Inflammatory macrophage treated with lipopolysaccharide for 4 hours (primary cell): ENCODE data around the gene XPNPEP3.
A peak's percentile ranks its signal among the peaks of the same experiment; 100 is the strongest.

ENCODE experiments used
- DNase-seq: peaks from one replicate; pipeline ENCODE4 v3.0.0-alpha.2; 2020

Gene XPNPEP3

GRCh38 chr22:40951795-40952605 is 95.1 kb downstream of the XPNPEP3 start:
- DNase-seq: peak; percentile 24

- no peak for DNase-seq
Observed at GRCh38 chr22:40953471-40953870, 96.5 kb downstream of the XPNPEP3 start.

GRCh38 chr22:40954113-40954512 is 97.2 kb downstream of the XPNPEP3 start:
- no peak for DNase-seq

GRCh38 chr22:40955571-40955970 is 98.6 kb downstream of the XPNPEP3 start:
- DNase-seq: no peak

- no peak for DNase-seq
Observed at GRCh38 chr22:40957601-40958000, 100.7 kb downstream of the XPNPEP3 start.

GRCh38 chr22:40958299-40958698 is 101.4 kb downstream of the XPNPEP3 start:
- DNase-seq: no peak

- DNase-seq: no peak
Observed at GRCh38 chr22:40960145-40960544, 103.2 kb downstream of the XPNPEP3 start.

DNA sequence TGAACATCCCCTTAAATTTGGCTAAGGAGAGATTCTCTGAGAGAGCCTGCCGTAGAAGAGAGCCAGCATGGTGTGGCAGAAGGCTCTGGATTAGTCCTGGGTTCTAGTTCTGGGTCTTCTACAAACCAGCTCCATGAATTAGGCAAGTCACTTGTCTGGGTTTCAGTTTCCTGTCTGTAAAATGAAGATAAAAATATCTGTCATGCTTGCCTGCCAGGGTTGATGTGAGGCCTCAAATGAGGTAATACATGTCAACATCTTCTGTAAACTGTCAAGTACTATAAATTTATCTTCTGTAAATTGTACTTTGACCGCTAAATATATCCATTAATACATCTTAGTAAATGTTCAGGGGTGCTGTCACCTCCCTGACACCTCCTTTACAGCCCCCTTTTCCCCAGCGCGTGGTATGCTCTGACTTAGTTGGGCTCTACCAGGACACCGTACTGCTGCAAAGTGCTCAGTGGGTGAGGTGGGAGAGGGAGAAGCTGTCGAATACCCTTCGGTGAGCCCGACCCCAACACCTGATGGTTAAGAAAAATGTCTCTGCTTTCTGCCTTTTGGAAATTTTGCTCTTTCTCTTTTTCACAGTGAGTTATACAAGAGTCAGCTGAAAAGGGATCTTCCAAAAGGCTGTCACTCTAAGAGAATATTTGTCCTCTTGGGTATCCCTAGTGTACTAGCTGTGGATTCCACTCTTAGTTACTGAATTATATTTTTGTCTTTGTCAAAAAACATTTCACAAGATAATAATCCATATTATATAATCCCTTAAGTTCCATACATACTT is 109.2 kb downstream of the XPNPEP3 start:
- peak; percentile 90 for DNase-seq

DNA sequence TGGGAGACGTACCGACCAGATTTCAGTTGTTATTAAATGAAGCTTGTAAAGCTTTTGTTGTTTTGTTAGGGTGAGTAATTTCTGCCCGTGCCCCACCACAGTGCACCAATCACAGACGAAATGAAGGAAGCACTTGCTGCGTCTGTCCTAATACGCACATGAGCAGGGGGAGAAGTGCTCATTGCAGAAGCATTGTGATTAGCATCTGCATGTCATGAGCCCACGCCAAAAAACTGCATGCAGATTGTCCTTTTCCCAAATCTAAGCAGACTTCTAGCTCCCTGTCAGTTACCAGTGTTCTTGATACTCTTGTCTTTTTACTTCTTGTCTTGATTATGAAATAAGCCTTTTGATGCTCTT is 109.8 kb downstream of the XPNPEP3 start:
- DNase-seq: peak; percentile 90

GRCh38 chr22:40967111-40967760 is 110.3 kb downstream of the XPNPEP3 start:
- DNase-seq: peak; percentile 69

GRCh38 chr22:40972587-40972986 is 115.6 kb downstream of the XPNPEP3 start:
- no peak for DNase-seq

GRCh38 chr22:40973144-40973543 is 116.2 kb downstream of the XPNPEP3 start:
- no peak for DNase-seq

GRCh38 chr22:40975366-40975765 is 118.4 kb downstream of the XPNPEP3 start:
- no peak for DNase-seq

- no peak for DNase-seq
Observed at GRCh38 chr22:40976866-40977700, 120.1 kb downstream of the XPNPEP3 start.

- DNase-seq: no peak
Observed at GRCh38 chr22:40979198-40979597, 122.2 kb downstream of the XPNPEP3 start.

- no peak for DNase-seq
Observed at GRCh38 chr22:40979871-40980270, 122.9 kb downstream of the XPNPEP3 start.
